ENCODE results near the gene CRELD2. TPM values are rescaled to one million over a fixed set of nuclear protein-coding genes. Genes with fewer than 3 reads are reported as not detected.

Gene CRELD2
- total RNA-seq, 2 experiments from 2014 or later, result 50.0 to 51.2 TPM

GRCh38 chr22:49909476-49910205 lies 8.8 kb upstream of the CRELD2 start:
- no peaks in the 10 kb centered on the region for H3K4me1 Mint-ChIP-seq
- H3K9me3 Mint-ChIP-seq, result no peaks in the 10 kb centered on the region
- H3K27ac Mint-ChIP-seq, result no peak overlapping the region
- CTCF ChIA-PET, result no interaction called here
- H3K27me3 Mint-ChIP-seq, result no peaks in the 10 kb centered on the region
- POLR2A ChIA-PET, result no interaction called here
- H3K36me3 Mint-ChIP-seq (ENCODE audit: low read depth), result peaks cover 33% of the 10 kb centered on the region
- no peak for DNase-seq
- H3K4me3 Mint-ChIP-seq, result no peak overlapping the region

GRCh38 chr22:49910229-49911155 lies 7.9 kb upstream of the CRELD2 start:
- Mint-ChIP-seq H3K27me3 (no peaks in the 10 kb centered on the region), H3K27ac (no peak overlapping the region), H3K9me3 (no peaks in the 10 kb centered on the region), H3K4me1 (no peaks in the 10 kb centered on the region), H3K4me3 (no peak overlapping the region), H3K36me3 (ENCODE audit: low read depth) (peaks cover 33% of the 10 kb centered on the region)
- CTCF ChIA-PET, result no interaction called here
- DNase-seq, result no peak
- POLR2A ChIA-PET, result no interaction called here

GRCh38 chr22:49911881-49912625 lies 6.4 kb upstream of the CRELD2 start:
- peaks cover 8% of the 10 kb centered on the region for H3K4me1 Mint-ChIP-seq
- peaks cover 25% of the 10 kb centered on the region for H3K36me3 Mint-ChIP-seq (ENCODE audit: low read depth)
- no peak overlapping the region for H3K4me3 Mint-ChIP-seq
- ChIA-PET POLR2A (no interaction called here), CTCF (interaction anchor here (0.6 kb wide), 1 partner anchor 145 kb away, joined by 3 read pairs; no protein-coding TSS in a partner anchor)
- H3K9me3 Mint-ChIP-seq, result no peaks in the 10 kb centered on the region
- no peak overlapping the region for H3K27ac Mint-ChIP-seq
- no peaks in the 10 kb centered on the region for H3K27me3 Mint-ChIP-seq
- no peak for DNase-seq

- Mint-ChIP-seq H3K4me1 (peaks cover 12% of the 10 kb centered on the region), H3K27ac (no peak overlapping the region), H3K36me3 (ENCODE audit: low read depth) (peaks cover 16% of the 10 kb centered on the region), H3K4me3 (no peak overlapping the region), H3K27me3 (no peaks in the 10 kb centered on the region), H3K9me3 (no peaks in the 10 kb centered on the region)
- ChIA-PET POLR2A (no interaction called here), CTCF (no interaction called here)
- DNase-seq, result no peak
These were observed 5.4 kb upstream of the CRELD2 start for GRCh38 chr22:49913026-49913425.

GRCh38 chr22:49913446-49913845 lies 5.0 kb upstream of the CRELD2 start:
- DNase-seq, result no peak
- Mint-ChIP-seq H3K27ac (no peak overlapping the region), H3K27me3 (no peaks in the 10 kb centered on the region), H3K9me3 (no peaks in the 10 kb centered on the region), H3K36me3 (ENCODE audit: low read depth) (peaks cover 16% of the 10 kb centered on the region), H3K4me1 (peaks cover 12% of the 10 kb centered on the region), H3K4me3 (no peak overlapping the region)
- ChIA-PET POLR2A (no interaction called here), CTCF (no interaction called here)

- Mint-ChIP-seq H3K36me3 (ENCODE audit: low read depth) (peaks cover 9% of the 10 kb centered on the region), H3K27me3 (no peaks in the 10 kb centered on the region), H3K4me3 (no peak overlapping the region), H3K27ac (no peak overlapping the region), H3K9me3 (no peaks in the 10 kb centered on the region), H3K4me1 (peaks cover 12% of the 10 kb centered on the region)
- POLR2A ChIA-PET, result interaction anchor here (1.3 kb wide), 1 partner anchor 88 kb away, joined by 4 read pairs; no protein-coding TSS in a partner anchor
- no peak for DNase-seq
- CTCF ChIA-PET, result interaction anchor here (1.3 kb wide), 1 partner anchor 116 kb away, joined by 3 read pairs; no protein-coding TSS in a partner anchor
These were observed 4.2 kb upstream of the CRELD2 start for GRCh38 chr22:49914256-49914655.

- peaks cover 23% of the 10 kb centered on the region for H3K4me1 Mint-ChIP-seq
- no peak overlapping the region for H3K27ac Mint-ChIP-seq
- no peaks in the 10 kb centered on the region for H3K9me3 Mint-ChIP-seq
- CTCF ChIA-PET, result interaction anchor here (1.3 to 2.3 kb wide), 2 partner anchors 115 to 148 kb away, joined by 3 to 6 read pairs; no protein-coding TSS in a partner anchor
- no peak overlapping the region for H3K4me3 Mint-ChIP-seq
- peaks cover 14% of the 10 kb centered on the region for H3K36me3 Mint-ChIP-seq (ENCODE audit: low read depth)
- POLR2A ChIA-PET, result interaction anchor here (0.6 to 1.6 kb wide), 3 partner anchors 21 to 48 kb away, joined by 3 to 4 read pairs (median 4); partner anchors contain the start of gene PIM3
- H3K27me3 Mint-ChIP-seq, result no peaks in the 10 kb centered on the region
- no peak for DNase-seq
These were observed 2.8 kb upstream of the CRELD2 start for GRCh38 chr22:49915610-49916009.

GRCh38 chr22:49916831-49917230 lies 1.6 kb upstream of the CRELD2 start:
- H3K9me3 Mint-ChIP-seq, result no peaks in the 10 kb centered on the region
- H3K27ac Mint-ChIP-seq, result no peak overlapping the region
- DNase-seq, result no peak
- no peaks in the 10 kb centered on the region for H3K27me3 Mint-ChIP-seq
- peaks cover 23% of the 10 kb centered on the region for H3K4me1 Mint-ChIP-seq
- H3K4me3 Mint-ChIP-seq, result peak overlapping the region; percentile 80
- POLR2A ChIA-PET, result interaction anchor here (0.6 to 3.9 kb wide), 8 partner anchors 14 to 592 kb away, joined by 3 to 23 read pairs (median 4); partner anchors contain the start of gene PIM3
- CTCF ChIA-PET, result interaction anchor here (1.3 to 2.3 kb wide), 2 partner anchors 30 to 150 kb away, joined by 3 to 6 read pairs; no protein-coding TSS in a partner anchor
- H3K36me3 Mint-ChIP-seq (ENCODE audit: low read depth), result peaks cover 19% of the 10 kb centered on the region

GRCh38 chr22:49918911-49919881 lies 762 bp downstream of the CRELD2 start:
- H3K4me3 Mint-ChIP-seq, result peak overlapping the region; percentile 66
- peaks cover 32% of the 10 kb centered on the region for H3K4me1 Mint-ChIP-seq
- CTCF ChIA-PET, result interaction anchor here (1.9 kb wide), 1 partner anchor 152 kb away, joined by 9 read pairs; no protein-coding TSS in a partner anchor
- no peaks in the 10 kb centered on the region for H3K27me3 Mint-ChIP-seq
- peak overlapping the region; percentile 64 for H3K27ac Mint-ChIP-seq
- POLR2A ChIA-PET, result interaction anchor here (0.5 to 3.9 kb wide), 12 partner anchors 14 to 149 kb away, joined by 3 to 23 read pairs (median 4); no protein-coding TSS in a partner anchor
- no peak for DNase-seq
- peaks cover 15% of the 10 kb centered on the region for H3K36me3 Mint-ChIP-seq (ENCODE audit: low read depth)
- no peaks in the 10 kb centered on the region for H3K9me3 Mint-ChIP-seq

GRCh38 chr22:49920859-49921258 lies 2.4 kb downstream of the CRELD2 start:
- no peak overlapping the region for H3K27ac Mint-ChIP-seq
- no peaks in the 10 kb centered on the region for H3K9me3 Mint-ChIP-seq
- CTCF ChIA-PET, result interaction anchor here (0.7 kb wide), 1 partner anchor 56 kb away, joined by 4 read pairs; no protein-coding TSS in a partner anchor
- POLR2A ChIA-PET, result interaction anchor here (1.5 kb wide), 1 partner anchor 82 kb away, joined by 3 read pairs; no protein-coding TSS in a partner anchor
- no peak overlapping the region for H3K4me3 Mint-ChIP-seq
- DNase-seq, result no peak
- H3K27me3 Mint-ChIP-seq, result no peaks in the 10 kb centered on the region
- H3K4me1 Mint-ChIP-seq, result peaks cover 46% of the 10 kb centered on the region
- peaks cover 19% of the 10 kb centered on the region for H3K36me3 Mint-ChIP-seq (ENCODE audit: low read depth)

GRCh38 chr22:49921508-49922278 lies 3.3 kb downstream of the CRELD2 start:
- DNase-seq, result no peak
- Mint-ChIP-seq H3K4me1 (peaks cover 47% of the 10 kb centered on the region), H3K27ac (no peak overlapping the region), H3K4me3 (no peak overlapping the region), H3K36me3 (ENCODE audit: low read depth) (peaks cover 19% of the 10 kb centered on the region), H3K9me3 (no peaks in the 10 kb centered on the region), H3K27me3 (no peaks in the 10 kb centered on the region)
- ChIA-PET CTCF (interaction anchor here (0.8 kb wide), 1 partner anchor 154 kb away, joined by 3 read pairs; no protein-coding TSS in a partner anchor), POLR2A (no interaction called here)
